Lung (tissue), 12 donors: ENCODE measurements around the gene EIF4G2. TPM values are rescaled to one million over a fixed set of nuclear protein-coding genes. Genes with fewer than 3 reads are reported as not detected.
"Not testable (repeated sequence)": the region's sequence is repeated elsewhere in the genome, so short reads cannot be mapped to it uniquely, and the experiment has no call there.

Experiments
- ATAC-seq: fragments of 200-7000 bp; cut with Tn5 transposase; one replicate; pipeline ENCODE4 v1.9.1; 2020; ENCODE audit warnings: moderate number of reproducible peaks; ENCODE audit not compliant: insufficient read depth, low FRiP score
- DNase-seq, 3 donors: peaks; one replicate each; pipeline ENCODE4 v3.0.0-alpha.2; 2013 to 2017
- H3K27ac ChIP-seq, 2 donors: one replicate each; pipeline ENCODE4 v1.5.1; 2013; ENCODE audit warnings: mild to moderate bottlenecking in 2 of 2, moderate library complexity in 2 of 2, control low read depth in 1 of 2, inconsistent platforms in 1 of 2, low read depth in 1 of 2, low read length in 1 of 2
- H3K27me3 ChIP-seq, 3 donors: one replicate each; pipeline ENCODE4 v1.5.1; 2013; ENCODE audit warnings: low read length in 2 of 3; ENCODE audit not compliant: control insufficient read depth in 3 of 3, insufficient read depth in 3 of 3
- H3K36me3 ChIP-seq, 4 donors: one replicate each; pipeline ENCODE4 v1.5.1; 2013; ENCODE audit warnings: low read length in 4 of 4, mild to moderate bottlenecking in 1 of 4, moderate library complexity in 1 of 4; ENCODE audit not compliant: control insufficient read depth in 4 of 4, insufficient read depth in 4 of 4
- H3K4me1 ChIP-seq, 5 donors: one replicate each; pipeline ENCODE4 v1.5.1; 2013; ENCODE audit warnings: low read length in 5 of 5, mild to moderate bottlenecking in 2 of 5, moderate library complexity in 1 of 5; ENCODE audit not compliant: control insufficient read depth in 5 of 5, insufficient read depth in 5 of 5
- H3K4me3 ChIP-seq: one replicate; pipeline ENCODE4 v1.5.1; 2013; ENCODE audit warnings: mild to moderate bottlenecking, control low read depth, moderate library complexity
- H3K9ac ChIP-seq, 2 donors: one replicate each; pipeline ENCODE4 v1.5.1; 2013; ENCODE audit warnings: low read length in 2 of 2, control low read depth in 1 of 2; ENCODE audit not compliant: insufficient read depth in 1 of 2
- H3K9me3 ChIP-seq, 4 donors: one replicate each; pipeline ENCODE4 v1.5.1; 2013; ENCODE audit warnings: low read length in 3 of 4, mild to moderate bottlenecking in 1 of 4, moderate library complexity in 1 of 4; ENCODE audit not compliant: control insufficient read depth in 4 of 4, insufficient read depth in 3 of 4
- WGBS, 2 donors: extraction: QIAGEN DNeasy Blood & Tissue Kit; methylation state at CpG; one replicate each; pipeline ENCODE4 v1.1.7; 2013; 5-methylcytosine and 5-hydroxymethylcytosine counted together
- polyA plus RNA-seq, 2 donors: library from polyadenylated mRNA; stranded (reverse); fragments of 200-250 nt; gene quantifications; one replicate each; pipeline ENCODE4 v1.2.1, GENCODE V29; 2013
- total RNA-seq, 2 donors: library from RNA; depleted of rRNA in 1 of 2; stranded (reverse); fragments of >200 nt in 1 of 2; gene quantifications; one replicate each; pipeline ENCODE4 v1.2.1, GENCODE V29; 2014 to 2021
- TF ChIP-seq, protein P1 (sequence below): IDR thresholded peaks from 2 replicates; pipeline ENCODE4 v1.5.1; 2012; ENCODE audit warnings: mild to moderate bottlenecking; ENCODE audit errors: control extremely low read depth, extremely low read depth
- donor health status: control.
- donor health status: control.
- donor health status: Bipolar disorder and iron deficiency.
- donor health status: healthy.
- donor health status: DM: yes; HTN: yes; CAD: no.

The EIF4G2 gene
- total and polyA plus RNA-seq, 4 donors = 189 to 932 (median 538) TPM

DNA sequence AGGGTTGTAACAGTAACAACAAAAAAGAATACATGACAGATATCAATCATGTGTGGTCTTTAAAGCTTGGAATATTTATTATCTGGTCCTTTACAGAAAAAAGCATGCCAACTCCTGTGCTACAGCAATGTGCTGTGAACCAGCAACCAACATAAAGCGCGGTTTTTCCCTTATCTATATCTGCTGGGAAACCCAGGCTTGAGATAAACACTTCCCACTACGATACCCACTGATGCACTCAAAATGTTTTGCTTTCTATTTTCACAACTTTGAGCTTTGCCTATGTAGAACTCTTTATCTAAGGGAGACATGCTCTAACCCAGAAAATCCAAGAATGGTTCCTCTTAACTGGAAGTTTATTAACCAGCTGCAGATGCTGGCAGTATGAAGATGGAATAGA is 30.2 kb upstream of the EIF4G2 start:
- Histone ChIP-seq H3K36me3 (no peaks in the 10 kb centered on the region), H3K27me3 (no peaks in the 10 kb centered on the region), H3K9ac (no peak overlapping the region), H3K4me3 (no peak overlapping the region), H3K4me1 (peaks cover 0 to 4% (median 0%) of the 10 kb centered on the region in 5 donors), H3K9me3 (peaks cover 0 to 3% (median 0%) of the 10 kb centered on the region in 4 donors), H3K27ac (no peak overlapping the region)
- TF ChIP-seq, protein P1, sequence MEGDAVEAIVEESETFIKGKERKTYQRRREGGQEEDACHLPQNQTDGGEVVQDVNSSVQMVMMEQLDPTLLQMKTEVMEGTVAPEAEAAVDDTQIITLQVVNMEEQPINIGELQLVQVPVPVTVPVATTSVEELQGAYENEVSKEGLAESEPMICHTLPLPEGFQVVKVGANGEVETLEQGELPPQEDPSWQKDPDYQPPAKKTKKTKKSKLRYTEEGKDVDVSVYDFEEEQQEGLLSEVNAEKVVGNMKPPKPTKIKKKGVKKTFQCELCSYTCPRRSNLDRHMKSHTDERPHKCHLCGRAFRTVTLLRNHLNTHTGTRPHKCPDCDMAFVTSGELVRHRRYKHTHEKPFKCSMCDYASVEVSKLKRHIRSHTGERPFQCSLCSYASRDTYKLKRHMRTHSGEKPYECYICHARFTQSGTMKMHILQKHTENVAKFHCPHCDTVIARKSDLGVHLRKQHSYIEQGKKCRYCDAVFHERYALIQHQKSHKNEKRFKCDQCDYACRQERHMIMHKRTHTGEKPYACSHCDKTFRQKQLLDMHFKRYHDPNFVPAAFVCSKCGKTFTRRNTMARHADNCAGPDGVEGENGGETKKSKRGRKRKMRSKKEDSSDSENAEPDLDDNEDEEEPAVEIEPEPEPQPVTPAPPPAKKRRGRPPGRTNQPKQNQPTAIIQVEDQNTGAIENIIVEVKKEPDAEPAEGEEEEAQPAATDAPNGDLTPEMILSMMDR = no peak
- 54 to 69% methylated on average over 3 of the region's 3 CpGs for WGBS, 2 donors
- ATAC-seq = no peak
- no peak for DNase-seq

DNA sequence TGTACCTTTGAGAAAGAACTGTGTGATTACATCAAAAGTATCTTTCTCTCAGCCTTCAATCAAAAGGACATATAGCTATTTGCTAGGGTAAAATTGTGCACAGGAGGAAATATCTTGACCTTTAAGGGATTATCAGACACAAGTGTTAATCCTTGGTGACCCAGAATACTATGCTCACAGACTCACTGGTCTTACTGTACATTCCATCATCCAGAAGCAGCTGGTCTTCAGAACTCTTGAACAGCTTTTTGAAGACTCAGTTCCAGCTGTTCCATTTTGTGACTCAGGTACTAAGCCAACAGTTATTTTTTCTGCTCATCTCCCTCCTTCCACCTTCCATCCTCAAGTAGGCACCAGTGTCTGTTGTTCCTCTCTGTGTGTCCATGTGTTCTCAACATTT is 29.4 kb upstream of the EIF4G2 start:
- H3K27ac ChIP-seq = no peak overlapping the region
- ATAC-seq = no peak
- peaks cover 0 to 4% (median 0%) of the 10 kb centered on the region in 5 donors for H3K4me1 ChIP-seq
- peaks cover 0 to 3% (median 0%) of the 10 kb centered on the region in 4 donors for H3K9me3 ChIP-seq
- H3K27me3 ChIP-seq = no peaks in the 10 kb centered on the region
- H3K36me3 ChIP-seq = no peaks in the 10 kb centered on the region
- TF ChIP-seq, protein P1 = no peak
- no peak overlapping the region for H3K9ac ChIP-seq
- no peak overlapping the region for H3K4me3 ChIP-seq
- no peak for DNase-seq

DNA sequence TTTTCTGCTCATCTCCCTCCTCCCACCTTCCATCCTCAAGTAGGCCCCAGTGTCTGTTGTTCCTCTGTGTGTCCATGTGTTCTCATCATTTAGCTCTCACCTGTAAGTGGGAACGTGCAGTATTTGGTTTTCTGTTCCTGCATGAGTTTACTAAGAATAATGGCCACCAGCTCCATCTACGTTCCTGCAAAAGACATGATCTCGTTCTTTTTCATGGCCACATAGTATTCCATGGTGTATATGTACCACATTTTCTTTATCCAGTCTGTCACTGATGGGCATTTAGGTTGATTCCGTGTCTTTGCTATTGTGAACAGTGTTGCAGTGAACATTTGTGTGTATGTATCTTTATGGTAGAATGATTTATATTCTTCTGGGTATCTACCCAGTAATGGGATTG is 28.2 kb upstream of the EIF4G2 start:
- H3K27me3 ChIP-seq, H3K4me3 ChIP-seq, H3K36me3 ChIP-seq, H3K9me3 ChIP-seq, H3K27ac ChIP-seq, DNase-seq, H3K9ac ChIP-seq, H3K4me1 ChIP-seq, ATAC-seq: not testable (repeated sequence)
- 94 to 96% methylated on average over 4 of the region's 4 CpGs for WGBS, 2 donors

DNA sequence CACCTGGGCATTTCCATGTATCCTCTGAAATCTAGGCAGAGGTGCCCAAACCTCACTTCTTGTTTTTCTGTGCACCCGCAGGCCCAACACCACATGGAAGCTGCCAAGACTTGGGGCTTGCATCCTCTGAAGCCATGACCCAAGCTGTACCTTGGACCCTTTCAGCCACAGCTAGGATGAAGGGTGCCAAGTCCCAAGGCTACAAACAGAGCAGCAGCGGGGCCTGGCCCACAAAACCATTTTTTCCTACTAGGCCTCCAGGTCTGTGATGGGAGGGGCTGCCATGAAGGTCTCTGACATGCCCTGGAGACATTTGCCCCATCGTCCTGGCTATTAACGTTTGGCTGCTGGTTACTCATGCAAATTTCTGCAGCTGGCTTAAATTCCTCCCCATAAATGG is 20.4 kb upstream of the EIF4G2 start:
- Histone ChIP-seq H3K4me1 (peaks cover 0 to 11% (median 0%) of the 10 kb centered on the region in 5 donors), H3K9ac (no peak overlapping the region), H3K9me3 (no peaks in the 10 kb centered on the region), H3K36me3 (no peaks in the 10 kb centered on the region), H3K27me3 (no peaks in the 10 kb centered on the region), H3K27ac (no peak overlapping the region), H3K4me3 (no peak overlapping the region)
- TF ChIP-seq, protein P1 = no peak
- no peak for ATAC-seq
- DNase-seq = no peak
- WGBS, 2 donors = 92 to 97% methylated on average over 4 of the region's 4 CpGs
